ENCODE data around the gene TMEM121B.

TMEM121B gene

GRCh38 chr22:17074648-17075002 lies 46.5 kb downstream of the TMEM121B start:
- no peak overlapping the region for H3K27ac ChIP-seq
- DNase-seq (ENCODE audit: low spot score) = no peak
- no peak for TF ChIP-seq CTCF (IDR thresholded peaks at IDR 0.05)

GRCh38 chr22:17072877-17073276 lies 48.3 kb downstream of the TMEM121B start:
- DNase-seq (ENCODE audit: low spot score) = no peak
- H3K27ac ChIP-seq = no peak overlapping the region
- TF ChIP-seq CTCF (IDR thresholded peaks at IDR 0.05) = no peak
- no peak overlapping the region for H3K4me3 ChIP-seq

More at GRCh38 chr22:17074648-17075002, 46.5 kb downstream of the TMEM121B start:
- H3K4me3 ChIP-seq = no peak overlapping the region
